Activated naive CD8-positive, alpha-beta T cell treated with anti-CD3 and anti-CD28 coated beads, Interleukin-2, amount 50 U/mL, for 16 hours (primary cell): Measurements from ENCODE around the gene ZNF554.
A peak's percentile ranks its signal among the peaks of the same experiment; 100 is the strongest.

Experiments
- DNase-seq: peaks from one replicate; pipeline ENCODE4 v3.0.0-alpha.2; 2020; ENCODE audit warnings: low read depth, low spot score

Gene ZNF554

GRCh38 chr19:2819540-2820111 lies at the start of gene ZNF554:
TSS of gene ZNF554 (plus strand) at chr19:2819868. CDS start at chr19:2820072, 204 bp downstream.
- peak; percentile 99 for DNase-seq

GRCh38 chr19:2770055-2771013 lies 49.3 kb upstream of the ZNF554 start:
- no peak for DNase-seq

GRCh38 chr19:2771786-2772674 lies 47.6 kb upstream of the ZNF554 start:
- DNase-seq = no peak

DNA sequence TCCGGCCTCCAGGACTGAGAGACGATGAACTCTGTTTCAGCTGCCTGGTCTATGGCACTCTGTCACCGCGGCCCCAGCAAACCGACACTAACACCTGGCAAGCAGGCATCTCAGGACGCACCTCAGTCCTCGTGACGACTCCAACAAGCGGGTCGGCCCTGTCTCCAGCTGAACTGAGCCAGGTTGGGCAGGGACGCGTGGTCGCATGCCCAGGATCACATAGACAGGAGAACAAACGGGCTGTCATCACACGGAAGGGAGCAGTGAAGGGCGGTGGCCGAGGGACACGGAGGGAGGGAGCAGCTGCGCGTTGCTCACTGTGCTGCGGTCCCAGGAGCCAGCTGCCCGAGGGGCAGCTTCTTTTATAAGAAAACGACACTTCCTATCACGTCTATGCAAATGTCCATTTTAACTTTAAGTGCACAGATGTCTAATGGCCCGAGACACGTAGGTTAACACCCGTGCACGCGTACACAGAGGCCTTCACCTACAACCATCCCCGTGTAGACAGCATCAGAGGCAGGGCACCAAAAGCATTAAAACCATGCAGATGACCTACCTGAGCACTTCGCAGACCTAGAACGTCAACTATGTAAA lies 45.5 kb upstream of the ZNF554 start:
- no peak for DNase-seq

- no peak for DNase-seq
These were observed 44.6 kb upstream of the ZNF554 start for GRCh38 chr19:2774953-2775555.

- DNase-seq = peak; percentile 30
These were observed 43.9 kb upstream of the ZNF554 start for GRCh38 chr19:2775556-2776430.

- no peak for DNase-seq
These were observed 41.5 kb upstream of the ZNF554 start for GRCh38 chr19:2777952-2778683.

DNA sequence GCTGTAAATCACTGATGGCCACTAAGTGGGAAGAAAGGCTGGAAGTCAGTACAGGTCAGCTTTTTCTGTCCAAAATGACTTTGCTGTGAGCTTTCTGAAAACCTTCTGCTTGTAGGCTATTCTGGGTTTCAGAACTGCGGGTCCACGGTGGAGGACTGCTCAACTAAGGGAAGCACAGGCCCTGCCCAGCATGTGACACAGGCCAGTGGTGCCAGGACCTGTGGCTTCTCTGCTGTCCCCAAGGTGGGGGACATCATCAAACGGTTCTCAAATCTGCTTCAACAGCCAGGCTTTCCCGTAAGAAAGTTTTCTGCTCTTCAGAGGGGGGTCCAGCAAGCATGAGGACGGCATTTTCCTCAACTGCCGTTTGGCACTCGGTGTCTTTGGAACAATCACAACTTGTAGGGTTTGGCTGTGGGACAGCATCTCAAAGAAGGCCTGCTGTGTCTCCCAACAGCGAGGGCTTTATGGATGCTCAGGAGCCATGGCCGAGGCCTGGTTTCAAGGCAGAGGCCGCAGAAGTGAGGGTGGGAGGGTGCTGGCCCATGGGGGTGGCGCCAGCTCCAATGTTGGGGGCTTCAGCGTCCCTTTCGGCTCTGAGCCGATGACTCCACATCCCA lies 40.4 kb upstream of the ZNF554 start:
- no peak for DNase-seq

GRCh38 chr19:2780284-2780683 lies 39.4 kb upstream of the ZNF554 start:
- DNase-seq = no peak

DNA sequence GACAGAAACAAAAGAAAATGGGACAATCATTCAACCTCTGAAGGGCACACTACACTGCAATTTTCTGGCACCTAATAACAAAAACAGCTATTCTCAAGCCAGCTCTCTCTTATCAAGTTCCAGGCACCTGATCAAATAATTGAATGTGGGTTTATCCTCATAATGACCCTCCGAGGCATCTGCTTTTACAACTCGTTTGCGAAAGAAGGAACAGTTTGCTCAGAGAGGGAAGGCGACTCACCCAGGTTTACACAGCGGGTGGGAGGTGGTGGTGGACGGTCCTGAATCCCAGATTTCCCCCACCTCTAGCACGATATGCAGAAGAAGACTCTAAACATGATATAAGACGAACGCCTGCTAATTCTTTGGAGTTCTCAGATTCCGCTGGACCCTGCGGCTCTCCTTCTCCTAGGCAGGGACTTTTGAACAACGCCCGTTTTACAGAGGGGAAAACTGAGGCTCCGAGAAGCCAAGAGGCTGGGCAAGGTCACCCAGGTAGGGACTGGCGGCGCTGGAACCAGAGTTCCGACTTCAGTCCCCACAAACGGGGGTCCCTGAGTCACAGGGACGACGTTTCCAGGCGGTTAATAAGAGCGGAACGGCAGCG lies 37.2 kb upstream of the ZNF554 start:
- DNase-seq = no peak

DNA sequence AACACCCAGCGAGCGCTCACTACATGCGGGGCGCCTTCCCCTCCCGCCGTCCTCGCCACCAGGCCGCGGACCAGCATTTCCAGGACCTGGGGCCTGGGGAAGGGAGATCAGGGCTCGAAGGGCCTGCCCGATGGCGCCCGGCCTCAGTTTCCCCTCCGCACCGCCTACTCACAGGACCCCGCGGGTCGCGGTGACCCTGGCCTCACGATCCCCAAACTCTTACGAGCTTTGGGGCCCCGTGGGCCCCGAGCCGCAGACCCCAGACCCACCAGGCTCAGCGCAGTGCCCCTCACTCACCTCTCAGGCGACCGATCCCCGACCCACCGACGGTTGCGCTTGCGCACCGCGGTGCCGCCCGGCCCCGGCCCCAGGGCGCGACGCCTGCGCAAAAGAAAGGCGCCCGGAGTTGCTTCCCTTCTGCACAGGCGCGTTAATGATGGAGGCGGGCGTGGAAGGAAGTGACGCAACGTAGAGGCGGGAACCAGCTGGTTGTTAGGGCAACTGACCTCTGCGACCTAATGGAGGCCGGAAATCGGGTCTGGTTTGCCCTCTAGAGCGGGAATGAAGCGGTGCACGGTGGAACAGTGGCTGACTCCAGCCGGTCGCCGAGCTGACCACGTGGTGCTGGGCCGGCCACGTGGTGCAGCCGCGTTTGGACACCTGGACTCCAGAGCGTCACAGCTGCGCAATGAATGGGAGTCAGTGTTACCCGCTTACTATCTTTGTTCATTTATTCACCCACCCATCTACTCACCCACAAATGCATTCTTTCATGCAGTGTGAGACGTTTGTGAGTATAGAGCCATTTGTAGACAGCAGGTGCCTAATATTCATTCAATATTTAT lies 36.5 kb upstream of the ZNF554 start, which contains the start of gene SGTA:
Gene SGTA (minus strand): TSS at position 338 of the 845 bp plus-strand sequence. CDS start 14,205 bp downstream, outside the sequence.
- peak; percentile 92 for DNase-seq

DNA sequence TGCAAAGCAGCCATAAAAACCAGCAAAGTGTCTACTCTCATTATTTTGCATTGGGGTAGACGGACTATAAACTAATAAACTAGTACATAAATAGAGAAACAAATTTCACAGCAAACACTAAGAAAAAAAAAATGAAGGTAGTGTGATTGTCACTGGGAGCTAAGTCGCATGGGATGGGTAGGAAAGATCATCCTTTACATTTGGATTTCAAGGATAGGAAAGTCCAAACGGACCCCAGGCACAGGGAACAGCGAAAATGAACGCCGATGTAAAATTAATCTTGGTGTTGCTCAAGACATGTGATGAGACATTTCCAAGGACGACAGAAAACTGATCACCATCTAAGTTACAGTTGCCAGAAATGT lies 35.9 kb upstream of the ZNF554 start:
- DNase-seq = no peak

GRCh38 chr19:2785244-2785997 lies 34.2 kb upstream of the ZNF554 start, which contains the start of gene THOP1:
TSS of gene THOP1 (plus strand) at chr19:2785503. CDS start at chr19:2785663, 160 bp downstream.
- DNase-seq = peak; percentile 99

DNA sequence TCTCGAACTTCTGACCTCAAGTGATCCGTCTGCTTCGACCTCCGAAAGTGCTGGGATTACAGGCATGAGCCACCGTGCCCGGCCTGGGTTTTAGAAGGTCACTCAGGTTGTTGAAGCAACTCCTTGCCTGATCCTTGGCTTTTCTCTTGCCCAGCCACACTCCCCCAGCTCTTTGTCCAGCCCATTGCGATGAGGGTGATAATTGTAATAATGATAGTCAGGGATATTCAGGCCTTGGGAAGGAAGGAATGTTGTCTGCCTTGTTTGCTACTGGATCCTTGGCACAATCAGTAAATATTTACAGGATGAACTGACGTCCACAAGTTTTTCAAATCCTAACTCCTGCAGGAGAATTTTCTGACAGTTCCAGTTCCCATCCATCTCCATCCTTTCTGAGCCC lies 32.6 kb upstream of the ZNF554 start:
- no peak for DNase-seq

DNA sequence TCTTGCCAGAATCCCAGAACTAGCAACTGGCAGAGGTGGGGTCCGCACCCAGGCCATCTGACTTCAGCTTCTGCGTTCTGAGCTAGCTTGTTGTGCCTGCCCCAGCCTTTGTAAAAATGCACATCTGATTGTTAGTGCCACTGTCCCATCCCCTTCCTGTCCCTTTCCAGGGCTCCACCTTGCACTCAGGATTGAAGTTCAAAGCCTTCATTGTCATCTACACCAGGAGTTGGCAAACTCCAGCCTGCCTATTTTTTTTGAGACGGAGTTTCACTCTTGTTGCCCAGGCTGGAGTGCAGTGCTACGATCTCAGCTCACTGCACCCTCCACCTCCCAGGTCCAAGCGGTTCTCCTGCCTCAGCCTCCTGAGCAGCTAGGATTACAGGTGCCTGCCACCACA lies 31.4 kb upstream of the ZNF554 start:
- DNase-seq = no peak

GRCh38 chr19:2790194-2790556 lies 29.5 kb upstream of the ZNF554 start:
- DNase-seq = no peak
